ENCODE measurements around the gene CNGB1.

Gene CNGB1

DNA sequence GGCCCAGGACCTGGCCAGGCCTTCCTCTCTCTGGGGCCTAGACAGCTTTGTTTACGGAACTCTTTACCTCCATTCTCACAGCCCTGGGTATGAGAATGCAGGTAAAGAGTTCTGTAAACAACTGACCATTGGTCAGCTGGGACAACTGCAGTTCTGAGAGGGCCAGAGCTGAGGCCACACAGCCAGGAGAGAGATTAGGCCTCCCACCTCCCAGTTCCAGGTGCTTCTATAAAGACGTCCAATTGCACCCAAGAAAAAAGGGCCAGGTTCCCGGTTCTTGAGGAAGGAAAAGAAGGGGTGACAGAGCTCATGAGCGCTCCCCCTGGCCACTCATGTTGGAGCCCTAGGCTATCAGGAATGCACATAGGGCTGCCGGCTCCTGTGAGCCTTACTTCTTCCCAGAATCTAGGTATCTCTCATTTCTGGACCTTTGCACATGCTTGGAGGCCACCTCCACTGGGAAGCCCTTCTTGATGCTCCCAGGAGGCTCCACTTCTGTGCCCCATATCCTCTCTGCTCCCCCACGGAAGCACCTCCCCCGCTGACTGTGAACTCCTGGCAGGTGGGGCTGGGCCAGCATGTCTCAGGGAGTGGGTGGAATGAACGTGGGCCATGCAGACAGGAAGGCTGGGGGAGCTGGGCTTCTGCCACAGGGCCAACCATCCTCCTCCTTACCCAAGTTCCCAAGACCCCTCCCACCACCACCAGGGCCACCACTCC is 13.1 kb downstream of the CNGB1 start:
- in situ Hi-C loops (cut with HindIII; ENCODE audit: low pct_ligation_motif_present, low sequenced_read_pairs): no loop called here
- H3K36me3 ChIP-seq (replicated peaks): no peaks in the 10 kb centered on the region
- H3K4me3 ChIP-seq (ENCODE audit: low read depth, low read length): no peak overlapping the region
- TF ChIP-seq, protein P1, sequence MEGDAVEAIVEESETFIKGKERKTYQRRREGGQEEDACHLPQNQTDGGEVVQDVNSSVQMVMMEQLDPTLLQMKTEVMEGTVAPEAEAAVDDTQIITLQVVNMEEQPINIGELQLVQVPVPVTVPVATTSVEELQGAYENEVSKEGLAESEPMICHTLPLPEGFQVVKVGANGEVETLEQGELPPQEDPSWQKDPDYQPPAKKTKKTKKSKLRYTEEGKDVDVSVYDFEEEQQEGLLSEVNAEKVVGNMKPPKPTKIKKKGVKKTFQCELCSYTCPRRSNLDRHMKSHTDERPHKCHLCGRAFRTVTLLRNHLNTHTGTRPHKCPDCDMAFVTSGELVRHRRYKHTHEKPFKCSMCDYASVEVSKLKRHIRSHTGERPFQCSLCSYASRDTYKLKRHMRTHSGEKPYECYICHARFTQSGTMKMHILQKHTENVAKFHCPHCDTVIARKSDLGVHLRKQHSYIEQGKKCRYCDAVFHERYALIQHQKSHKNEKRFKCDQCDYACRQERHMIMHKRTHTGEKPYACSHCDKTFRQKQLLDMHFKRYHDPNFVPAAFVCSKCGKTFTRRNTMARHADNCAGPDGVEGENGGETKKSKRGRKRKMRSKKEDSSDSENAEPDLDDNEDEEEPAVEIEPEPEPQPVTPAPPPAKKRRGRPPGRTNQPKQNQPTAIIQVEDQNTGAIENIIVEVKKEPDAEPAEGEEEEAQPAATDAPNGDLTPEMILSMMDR (IDR thresholded peaks at IDR 0.05; ENCODE audit: low read depth, low read length, missing control alignments): no peak
- H3K27me3 ChIP-seq (replicated peaks): no peaks in the 10 kb centered on the region
- H3K27ac ChIP-seq: no peak overlapping the region
- DNase-seq: no peak

DNA sequence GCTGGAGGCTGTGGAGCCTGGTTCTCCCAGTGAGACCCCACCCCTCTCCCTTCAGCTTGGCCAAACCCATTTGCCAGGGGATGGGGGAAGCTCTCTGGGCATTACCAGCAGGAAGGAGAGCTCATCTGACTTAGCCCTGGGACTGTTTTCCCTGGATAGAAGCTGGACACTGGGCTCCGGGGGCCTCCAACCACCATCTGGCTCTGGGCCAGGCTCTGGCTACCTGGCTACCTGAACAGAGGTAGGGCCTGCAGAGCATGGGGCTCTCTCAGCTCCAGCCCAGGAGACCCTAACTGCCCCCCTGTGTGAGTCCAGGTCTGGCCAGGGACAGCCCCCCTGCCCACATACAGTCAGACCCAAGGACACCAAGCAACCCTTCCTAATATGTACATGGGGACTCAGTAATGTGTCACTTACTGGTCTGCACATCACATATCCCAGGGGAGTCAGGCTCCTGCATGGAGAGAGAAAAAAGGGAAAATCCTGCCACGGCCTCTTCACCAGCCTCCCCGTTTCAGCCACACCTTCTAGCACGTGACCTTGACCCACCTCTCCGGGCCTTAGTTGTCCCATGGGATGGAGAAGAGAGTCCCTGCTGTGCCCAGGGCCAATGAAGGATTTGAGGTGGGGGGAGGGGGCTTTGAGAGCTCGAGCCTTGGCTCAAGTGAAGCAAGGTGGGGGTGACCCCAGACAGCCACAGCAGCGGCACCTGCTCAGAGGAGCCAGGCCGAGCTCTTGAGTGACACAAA is 13.8 kb downstream of the CNGB1 start:
- TF ChIP-seq, protein P1 (IDR thresholded peaks at IDR 0.05; ENCODE audit: low read depth, low read length, missing control alignments): no peak
- in situ Hi-C loops (cut with HindIII; ENCODE audit: low pct_ligation_motif_present, low sequenced_read_pairs): no loop called here

DNA sequence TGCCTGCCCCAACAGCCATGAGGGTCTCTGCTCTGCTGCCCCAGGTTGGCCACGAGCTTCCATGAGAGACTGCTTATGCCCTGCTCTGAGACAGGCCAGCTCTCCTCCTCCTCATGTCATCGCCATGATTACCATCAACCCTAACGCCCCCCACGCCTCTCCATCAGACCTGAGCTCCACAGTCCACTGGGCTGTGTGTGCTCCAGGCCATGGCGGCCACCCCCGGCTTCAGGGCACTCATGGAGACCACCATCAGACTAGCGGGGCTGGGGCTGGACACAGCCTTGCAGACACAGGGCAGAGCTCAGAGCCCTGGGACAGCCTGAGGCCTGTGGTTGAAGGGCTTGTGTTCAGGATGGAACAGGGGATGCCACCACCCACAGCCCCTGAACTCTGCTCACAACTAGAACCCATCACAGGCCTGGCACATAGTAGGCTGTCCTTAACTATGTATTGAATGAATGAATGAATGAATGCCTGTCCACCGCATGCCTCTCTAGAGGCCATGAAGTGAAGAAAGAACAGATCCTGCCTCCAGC is 14.6 kb downstream of the CNGB1 start:
- H3K4me3 ChIP-seq (ENCODE audit: low read depth, low read length): no peak overlapping the region
- no peaks in the 10 kb centered on the region for H3K36me3 ChIP-seq (replicated peaks)
- no peak overlapping the region for H3K27ac ChIP-seq
- H3K27me3 ChIP-seq (replicated peaks): no peaks in the 10 kb centered on the region
- in situ Hi-C loops (cut with HindIII; ENCODE audit: low pct_ligation_motif_present, low sequenced_read_pairs): no loop called here
- TF ChIP-seq, protein P1 (IDR thresholded peaks at IDR 0.05; ENCODE audit: low read depth, low read length, missing control alignments): no peak
- no peak for DNase-seq

More for the DNA sequence above, 13.8 kb downstream of the CNGB1 start:
- Histone ChIP-seq H3K36me3 (replicated peaks) (no peaks in the 10 kb centered on the region), H3K4me3 (ENCODE audit: low read depth, low read length) (no peak overlapping the region), H3K27ac (no peak overlapping the region), H3K27me3 (replicated peaks) (no peaks in the 10 kb centered on the region)
- DNase-seq: no peak

DNA sequence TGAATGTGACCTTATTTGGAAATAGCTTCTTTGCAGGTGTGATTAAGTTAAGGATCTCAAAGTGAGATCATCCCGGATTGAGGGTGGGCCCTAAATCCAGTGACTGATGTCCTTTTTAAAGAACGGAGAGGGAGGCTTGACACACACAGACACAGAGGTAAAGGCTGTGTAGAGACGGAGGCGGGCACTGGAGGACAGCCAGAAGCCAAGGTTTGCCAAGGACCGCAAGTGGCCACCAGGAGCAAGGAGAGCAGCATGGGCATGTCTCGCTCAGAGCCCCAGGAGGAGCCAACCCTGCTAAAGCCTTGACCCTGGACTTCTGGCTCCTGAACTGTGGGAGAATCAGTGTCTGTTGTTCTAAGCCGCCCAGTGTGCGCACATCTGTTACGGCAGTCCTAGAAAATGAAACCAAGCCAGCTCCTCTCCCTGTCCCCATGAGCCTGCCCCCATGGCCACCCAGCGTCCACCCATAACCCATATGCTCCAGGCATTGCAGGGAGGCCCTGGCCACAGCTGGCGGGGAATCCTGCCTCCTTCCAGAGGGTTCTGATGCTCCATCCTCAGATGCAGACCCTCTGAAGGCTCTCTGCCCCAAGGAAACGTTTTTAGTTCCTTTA is 15.2 kb downstream of the CNGB1 start:
- TF ChIP-seq, protein P1 (IDR thresholded peaks at IDR 0.05; ENCODE audit: low read depth, low read length, missing control alignments): no peak
- H3K27ac ChIP-seq: no peak overlapping the region
- in situ Hi-C loops (cut with HindIII; ENCODE audit: low pct_ligation_motif_present, low sequenced_read_pairs): no loop called here
- DNase-seq: no peak
- no peaks in the 10 kb centered on the region for H3K27me3 ChIP-seq (replicated peaks)
- no peaks in the 10 kb centered on the region for H3K36me3 ChIP-seq (replicated peaks)
- no peak overlapping the region for H3K4me3 ChIP-seq (ENCODE audit: low read depth, low read length)

DNA sequence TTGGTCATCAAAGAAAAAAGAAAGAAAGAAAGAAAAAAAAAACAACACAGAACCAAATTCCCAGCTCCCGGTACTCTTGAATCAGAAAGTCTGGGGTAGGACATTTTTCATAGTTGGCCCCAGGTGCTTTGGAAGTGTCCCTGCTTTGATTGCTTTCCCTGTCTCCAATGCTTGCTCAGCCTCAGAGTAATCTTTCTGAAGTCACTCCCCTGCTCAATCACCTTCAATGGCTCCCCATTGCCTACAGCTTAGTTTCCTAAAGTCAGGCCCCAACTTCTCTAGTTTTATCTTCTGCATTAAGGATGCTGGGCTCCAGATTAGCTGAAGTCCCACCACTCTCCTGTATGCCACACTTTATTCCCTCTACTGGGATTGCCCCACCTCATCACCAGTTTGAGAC is 17.1 kb downstream of the CNGB1 start:
- Histone ChIP-seq H3K4me3 (ENCODE audit: low read depth, low read length) (no peak overlapping the region), H3K27ac (no peak overlapping the region), H3K36me3 (replicated peaks) (no peaks in the 10 kb centered on the region), H3K27me3 (replicated peaks) (no peaks in the 10 kb centered on the region)
- TF ChIP-seq, protein P1 (IDR thresholded peaks at IDR 0.05; ENCODE audit: low read depth, low read length, missing control alignments): no peak
- no peak for DNase-seq
- in situ Hi-C loops (cut with HindIII; ENCODE audit: low pct_ligation_motif_present, low sequenced_read_pairs): no loop called here

Data from brain microvascular endothelial cell (primary cell).